Measurements from ENCODE around the gene CDC5L.
"Not testable (repeated sequence)": the region's sequence is repeated elsewhere in the genome, so short reads cannot be mapped to it uniquely, and the experiment has no call there.

CDC5L gene

DNA sequence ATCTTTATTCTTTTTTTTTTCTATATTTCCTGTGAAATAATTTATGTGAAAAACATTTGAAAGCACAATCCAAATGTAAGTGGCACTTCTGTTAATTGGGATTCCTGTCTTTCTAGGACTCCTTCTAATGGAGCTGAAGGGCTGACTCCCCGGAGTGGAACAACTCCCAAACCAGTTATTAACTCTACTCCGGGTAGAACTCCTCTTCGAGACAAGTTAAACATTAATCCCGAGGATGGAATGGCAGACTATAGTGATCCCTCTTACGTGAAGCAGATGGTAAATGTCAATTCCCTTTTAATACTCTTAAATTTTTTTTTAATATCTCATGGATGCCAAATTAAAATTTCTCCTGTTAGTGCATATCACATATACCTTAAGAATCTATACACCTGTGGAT lies 35.0 kb downstream of the CDC5L start:
- no peak for DNase-seq

DNA sequence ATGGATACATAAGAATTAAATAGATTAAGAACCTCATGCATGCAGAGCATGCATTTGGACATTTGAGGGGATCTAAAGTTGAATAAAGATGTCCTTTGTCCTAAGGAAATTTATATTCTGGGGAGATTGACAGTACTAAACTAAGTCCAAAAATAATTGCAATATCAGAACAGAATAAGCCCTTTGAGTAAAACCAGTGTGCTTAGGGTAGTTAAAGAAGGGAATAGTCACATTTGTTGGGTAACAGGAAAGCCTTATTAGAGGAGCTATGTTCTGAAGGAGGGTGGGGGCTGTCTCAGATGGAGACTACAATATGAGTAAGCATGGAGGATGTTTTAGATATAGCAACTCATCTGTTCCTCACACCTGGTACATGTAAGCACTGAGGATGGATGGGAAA lies 35.8 kb downstream of the CDC5L start:
- DNase-seq = no peak

DNA sequence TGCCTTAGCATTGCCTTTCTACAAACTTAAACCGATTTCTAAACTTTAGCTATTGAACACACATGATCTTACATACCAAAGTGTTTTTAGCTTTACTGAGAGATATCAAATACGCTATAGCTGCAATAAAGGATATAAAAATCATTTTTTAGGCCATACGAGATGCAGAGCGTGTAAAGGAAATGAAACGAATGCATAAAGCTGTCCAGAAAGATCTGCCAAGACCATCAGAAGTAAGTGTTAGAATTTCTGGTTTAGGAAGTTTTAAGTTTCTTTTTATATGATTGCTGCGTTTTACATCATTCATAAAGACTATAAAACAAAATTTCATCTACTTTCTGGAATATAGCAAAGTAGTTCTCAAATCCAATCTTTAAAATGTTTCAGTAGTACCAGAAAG lies 38.4 kb downstream of the CDC5L start:
- no peak for DNase-seq

DNA sequence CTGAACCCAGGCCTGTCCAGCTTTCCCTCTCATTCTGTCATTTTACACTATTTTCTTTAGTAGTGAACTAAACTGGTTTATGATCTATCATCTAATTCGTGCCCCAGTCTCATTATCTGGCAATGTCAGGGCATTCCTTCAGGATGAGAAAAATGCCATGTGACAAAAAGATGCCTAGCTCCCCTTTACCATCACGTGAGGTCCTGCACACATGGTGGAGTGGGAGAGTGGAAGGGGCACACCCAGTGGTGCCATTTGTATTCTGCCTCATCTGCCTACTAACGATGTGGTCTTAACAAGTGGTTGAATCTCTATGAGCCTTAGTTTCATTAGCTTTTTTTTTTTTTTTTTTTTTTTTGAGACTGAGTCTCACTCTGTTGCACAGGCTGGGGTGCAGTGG lies 41.2 kb downstream of the CDC5L start:
- DNase-seq = no peak

DNA sequence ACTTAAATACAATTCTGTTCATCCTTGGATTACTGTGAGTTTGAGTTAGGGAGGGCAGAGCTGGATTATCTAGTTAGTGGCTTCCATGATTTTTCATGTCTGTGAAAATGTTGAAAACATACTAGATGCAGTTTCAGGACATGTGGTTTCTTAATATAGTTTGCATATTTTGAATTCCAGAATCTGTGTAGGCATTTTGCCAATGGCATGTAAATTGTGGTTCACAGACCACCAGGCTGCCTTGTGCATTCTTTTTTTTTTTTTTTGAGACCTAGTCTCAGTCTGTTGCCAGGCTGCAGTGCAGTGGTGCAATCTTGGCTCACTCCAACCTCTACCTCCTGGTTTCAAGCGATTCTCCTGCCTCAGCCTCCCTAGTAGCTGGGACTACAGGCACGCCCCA lies 42.8 kb downstream of the CDC5L start:
- DNase-seq = no peak

DNA sequence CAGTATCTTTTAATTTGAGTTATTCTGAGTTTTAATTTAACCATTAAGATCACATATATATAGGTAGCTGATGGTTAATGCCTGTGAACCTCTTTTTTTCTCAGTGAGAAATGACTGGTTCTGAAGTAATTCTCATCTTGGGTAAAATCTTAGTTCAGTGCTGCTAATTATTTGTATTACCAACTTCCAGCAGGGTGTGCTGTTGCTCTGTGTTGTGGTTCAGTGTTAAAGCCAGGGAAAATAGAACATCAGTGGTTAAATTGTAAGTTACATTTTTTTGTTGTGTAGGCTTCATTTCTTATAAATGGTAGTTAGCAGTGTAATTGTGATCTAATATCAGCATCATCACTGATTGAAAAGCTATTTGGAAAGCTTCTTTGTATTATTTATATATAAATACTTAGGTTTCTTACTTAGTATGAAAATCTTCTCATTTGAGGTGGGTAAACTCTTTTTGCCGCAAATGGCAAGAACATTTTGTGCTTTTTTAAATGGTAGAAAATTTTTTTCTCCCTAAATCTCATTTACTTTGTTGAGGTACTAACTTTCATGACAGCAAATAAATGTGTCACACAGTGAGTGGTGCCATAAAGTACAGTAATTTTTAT lies 43.7 kb downstream of the CDC5L start:
- DNase-seq = peak in 3 of 5 donors; percentile 8 to 38 (median 32)

DNA sequence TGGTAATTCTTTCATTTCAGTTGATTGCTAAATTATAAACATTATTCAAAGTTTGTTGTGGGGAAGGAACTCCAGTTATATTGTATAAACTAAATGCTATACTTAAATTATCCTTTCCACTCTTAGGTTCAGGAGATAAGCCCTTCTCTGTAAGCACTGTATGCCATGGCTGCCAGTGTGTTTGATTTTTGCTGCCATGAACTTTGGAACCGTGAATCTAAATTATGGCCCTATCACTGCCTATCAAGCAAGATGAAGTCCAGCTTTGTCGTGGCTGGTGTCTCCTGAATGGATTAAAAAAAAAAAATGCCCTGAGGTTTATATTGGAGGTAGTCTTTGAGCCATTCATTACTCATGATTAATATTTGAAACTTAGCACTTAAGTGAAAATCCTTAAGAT lies 44.7 kb downstream of the CDC5L start:
- no peak for DNase-seq

DNA sequence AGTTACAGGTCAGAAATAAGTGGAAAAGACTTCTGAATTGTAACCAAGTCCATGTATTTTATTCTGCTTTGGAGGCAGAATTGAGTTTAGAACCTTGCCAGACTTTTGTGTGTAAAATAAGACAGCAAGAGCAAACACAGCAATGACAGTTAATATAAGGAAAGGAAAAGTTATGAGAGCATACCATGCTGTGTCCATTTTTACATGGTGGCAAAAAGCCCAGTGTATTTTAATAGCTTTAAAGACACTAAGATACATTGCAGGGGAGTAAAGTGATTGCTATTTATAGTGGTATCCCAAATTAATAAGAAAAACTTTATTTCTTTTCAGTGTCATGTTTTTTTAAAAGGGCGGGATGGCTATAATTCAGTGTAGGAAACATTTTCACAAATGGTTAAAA lies 45.2 kb downstream of the CDC5L start:
- DNase-seq = no peak

DNA sequence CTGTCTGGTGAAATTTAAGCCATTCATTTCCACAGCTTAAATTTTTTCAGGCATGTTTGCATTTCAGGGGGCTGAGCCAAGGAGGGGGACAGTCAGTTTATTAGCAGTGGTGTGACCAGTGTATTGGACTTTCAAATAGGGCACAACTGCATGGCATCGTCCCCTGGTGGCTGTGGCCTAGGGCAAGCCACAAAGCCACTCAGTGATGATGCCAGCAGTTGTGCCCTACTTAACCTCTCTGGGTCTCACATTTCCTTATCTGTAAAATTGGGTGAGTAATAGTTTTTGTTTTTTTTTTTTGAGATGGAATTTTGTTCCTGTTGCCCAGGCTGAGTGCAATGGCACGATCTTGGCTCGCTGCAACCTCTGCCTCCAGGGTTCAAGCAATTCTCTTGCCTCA lies 48.0 kb downstream of the CDC5L start:
- DNase-seq = no peak

DNA sequence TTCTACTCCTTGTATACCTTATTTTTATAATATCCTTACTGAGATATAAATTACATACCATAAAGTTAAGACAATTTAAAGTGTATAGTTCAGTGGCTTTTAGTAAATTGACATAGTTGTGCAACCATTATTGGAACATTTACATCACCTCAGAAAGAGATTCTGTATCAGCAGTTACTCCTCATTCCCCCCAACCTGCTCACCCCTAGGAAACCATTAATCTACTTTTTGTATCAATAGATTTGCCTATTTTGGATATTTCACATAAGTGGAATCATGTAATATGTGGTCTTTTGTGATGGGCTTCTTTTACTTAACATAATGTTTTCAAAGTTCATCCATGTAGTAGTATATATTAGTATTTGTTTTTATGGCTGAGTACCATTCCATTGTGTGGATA lies 51.3 kb downstream of the CDC5L start:
- DNase-seq = no peak

DNA sequence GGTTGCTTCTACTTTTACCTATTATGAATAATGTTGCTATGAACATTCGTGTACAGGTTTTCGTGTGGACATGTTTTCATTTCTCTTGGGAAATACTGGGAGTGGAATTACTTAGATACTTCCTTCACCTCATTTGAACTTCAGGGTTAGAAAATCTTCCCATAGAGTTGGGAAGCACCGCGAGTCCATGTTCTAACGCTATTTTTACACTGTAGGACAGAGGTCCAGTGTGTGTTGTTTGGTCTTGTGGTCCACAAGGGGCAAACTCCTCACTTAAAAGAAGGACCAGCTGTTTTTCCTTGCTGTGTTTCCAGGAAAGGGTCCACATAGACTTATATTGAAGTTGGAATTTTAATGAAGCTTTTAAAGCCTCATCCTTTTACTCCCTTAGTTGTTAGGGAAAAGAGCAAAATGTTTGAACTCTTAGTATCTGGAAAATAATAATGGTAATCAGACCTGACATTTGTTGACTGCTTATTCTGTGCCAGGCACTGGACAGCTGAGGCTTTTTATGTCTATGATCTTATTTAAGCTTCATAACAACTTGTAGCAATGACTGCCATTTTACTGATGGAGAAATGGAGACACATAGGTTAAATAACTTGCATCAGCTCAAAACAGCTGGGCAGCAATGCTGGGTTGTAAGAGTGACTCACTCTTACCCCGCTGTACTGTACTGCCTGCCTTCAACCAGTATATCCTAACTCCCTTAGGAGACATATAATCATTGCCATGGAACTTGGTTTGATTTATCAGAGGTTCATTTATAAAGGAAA lies 52.0 kb downstream of the CDC5L start:
- no peak for DNase-seq

DNA sequence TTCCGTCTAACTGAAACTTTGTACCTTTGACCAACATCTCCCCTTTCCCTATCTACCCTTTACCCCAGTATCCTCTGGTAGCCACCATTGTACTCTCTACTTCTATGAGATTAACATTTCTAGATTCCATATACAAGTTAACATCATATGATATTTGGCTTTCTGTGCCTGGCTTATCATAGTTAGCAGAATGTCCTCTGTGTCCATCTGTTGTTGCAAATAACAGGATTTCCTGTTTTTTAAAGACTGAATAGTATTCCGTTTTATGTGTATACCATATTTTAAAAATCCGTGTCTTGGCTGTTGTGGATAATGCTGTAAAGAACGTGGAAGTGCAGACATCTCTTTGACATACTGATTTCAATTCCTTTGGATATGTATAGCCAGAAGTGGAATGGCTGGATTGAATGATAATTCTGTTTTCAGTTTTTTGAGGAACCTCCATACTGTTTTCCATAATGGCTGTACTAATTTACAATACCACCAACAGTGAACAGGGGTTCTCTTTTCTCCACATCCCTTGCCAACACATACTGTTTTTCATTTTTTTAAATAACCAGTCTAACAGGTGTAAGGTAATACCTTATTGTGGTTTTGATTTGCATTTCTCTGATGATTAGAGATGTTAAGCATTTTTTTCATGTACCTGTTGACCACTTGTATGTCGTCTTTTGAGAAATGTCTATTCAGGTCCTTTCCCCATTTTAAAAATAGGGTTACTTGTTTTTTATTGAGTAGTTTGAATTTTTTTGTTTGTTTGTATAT lies 53.8 kb downstream of the CDC5L start:
- DNase-seq = no peak

DNA sequence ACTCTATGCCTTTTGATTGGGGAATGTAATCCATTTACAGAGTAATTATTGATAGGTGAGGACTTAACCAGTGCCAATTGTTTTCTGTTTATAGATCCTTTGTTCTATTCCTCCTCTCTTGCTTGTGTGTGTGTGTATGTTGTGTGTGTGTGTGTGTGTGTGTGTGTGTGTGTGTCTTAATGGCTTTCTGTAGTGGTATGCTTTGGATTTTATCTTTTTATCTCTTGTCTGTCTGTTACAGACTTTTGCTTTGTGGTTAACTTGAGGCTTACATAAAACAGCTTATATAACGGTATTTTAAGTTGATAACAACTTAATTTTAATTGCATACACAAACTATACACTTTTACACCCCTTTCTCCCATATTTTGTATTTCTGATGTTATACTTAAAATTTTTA lies 54.7 kb downstream of the CDC5L start:
- no peak for DNase-seq

DNA sequence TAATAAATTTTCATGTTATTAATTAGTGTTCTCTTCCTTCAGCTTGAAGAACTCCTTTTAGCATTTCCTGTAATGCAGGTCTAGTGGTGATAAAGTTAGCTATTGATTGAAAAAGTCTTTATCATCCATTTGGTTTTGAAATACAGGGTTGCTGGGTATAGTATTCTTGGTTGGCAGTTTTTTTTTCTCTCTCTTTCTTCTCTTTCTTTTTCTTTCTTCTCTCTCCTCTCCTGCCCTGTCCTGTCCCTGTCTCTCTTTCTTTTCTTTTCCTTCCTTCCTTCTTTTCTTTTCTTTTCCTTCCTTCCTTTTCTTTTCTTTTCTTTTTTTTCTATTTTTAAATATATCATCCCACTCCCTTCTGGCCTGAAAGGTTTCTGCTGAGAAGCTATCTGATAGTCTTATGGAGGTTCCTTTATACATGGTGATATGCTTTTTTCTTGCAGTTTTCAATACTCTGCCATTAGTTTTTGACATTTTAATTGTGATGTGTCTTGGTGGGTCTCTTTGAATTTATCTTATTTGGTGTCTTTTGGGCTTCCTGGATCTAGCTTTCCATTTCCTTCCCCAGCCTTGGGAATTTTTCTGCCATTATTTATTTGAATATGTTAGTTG lies 55.4 kb downstream of the CDC5L start:
- DNase-seq = no peak

DNA sequence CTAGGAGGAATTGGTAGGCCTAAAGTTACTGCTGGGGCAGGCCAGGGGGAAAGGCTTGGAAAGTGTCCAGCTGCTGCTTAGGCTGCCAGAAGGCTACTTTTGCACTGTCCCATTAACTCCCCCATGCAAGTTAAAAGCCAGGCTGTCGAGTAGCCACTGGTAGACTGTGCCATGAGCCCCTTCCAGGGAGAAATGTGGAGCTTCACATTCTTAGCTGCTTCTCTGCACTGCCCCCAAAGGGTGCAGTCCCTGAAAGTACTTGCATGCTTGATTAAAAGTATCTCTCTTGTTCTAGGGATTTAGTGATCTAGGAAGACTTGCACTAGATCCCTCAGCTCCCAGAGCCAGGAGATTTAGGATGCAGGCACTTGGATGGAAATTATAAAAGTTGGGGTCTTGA lies 57.3 kb downstream of the CDC5L start:
- no peak for DNase-seq

DNA sequence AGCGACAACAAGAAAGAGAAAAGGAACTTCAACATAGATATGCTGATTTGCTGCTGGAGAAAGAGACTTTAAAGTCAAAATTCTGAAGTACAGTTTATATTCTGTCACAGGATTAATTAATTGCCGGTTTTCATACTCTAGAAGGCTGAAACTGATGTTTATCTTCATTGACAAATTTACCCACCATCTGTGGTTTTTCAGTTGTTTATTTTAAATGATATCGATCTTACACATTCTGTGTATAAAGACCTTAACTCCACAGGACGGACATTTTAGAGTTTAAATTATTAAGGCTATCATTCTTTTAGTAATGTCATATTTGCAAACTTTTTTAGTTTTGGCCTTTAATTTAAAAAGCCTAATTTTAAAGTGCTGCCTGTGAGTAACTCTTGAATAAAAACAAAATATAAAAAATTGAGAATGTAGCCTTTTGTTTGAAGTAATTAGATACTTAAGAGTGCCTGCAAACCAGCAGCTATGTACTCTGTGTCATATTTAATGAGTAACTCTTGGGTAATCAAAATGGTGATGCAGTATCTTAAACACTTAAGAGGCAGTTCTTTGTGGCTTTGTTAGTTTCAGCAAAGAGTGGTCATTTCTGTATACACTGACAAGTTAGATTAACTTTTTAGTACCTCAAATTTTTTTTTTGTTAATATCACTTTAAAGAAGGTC lies 59.3 kb downstream of the CDC5L start:
- DNase-seq = no peak

DNA sequence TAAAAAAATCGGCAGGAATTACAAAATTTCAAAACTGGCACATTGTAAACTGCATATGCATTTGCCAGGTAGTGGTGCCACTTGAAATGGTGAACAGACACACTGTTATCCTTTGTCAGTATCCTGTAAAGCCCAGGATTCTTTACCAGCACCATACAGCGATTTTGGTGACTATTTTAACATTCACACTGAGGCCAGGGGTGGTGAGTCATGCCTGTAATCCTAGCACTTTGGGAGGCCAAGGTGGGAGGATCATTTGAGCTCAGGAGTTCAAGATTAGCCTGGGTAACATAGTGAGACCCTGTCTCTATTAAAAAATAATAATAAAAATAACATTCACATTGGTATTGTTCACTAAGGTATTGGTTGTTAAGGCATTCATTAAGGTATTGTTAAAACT lies 61.7 kb downstream of the CDC5L start:
- DNase-seq = not testable (repeated sequence)

DNA sequence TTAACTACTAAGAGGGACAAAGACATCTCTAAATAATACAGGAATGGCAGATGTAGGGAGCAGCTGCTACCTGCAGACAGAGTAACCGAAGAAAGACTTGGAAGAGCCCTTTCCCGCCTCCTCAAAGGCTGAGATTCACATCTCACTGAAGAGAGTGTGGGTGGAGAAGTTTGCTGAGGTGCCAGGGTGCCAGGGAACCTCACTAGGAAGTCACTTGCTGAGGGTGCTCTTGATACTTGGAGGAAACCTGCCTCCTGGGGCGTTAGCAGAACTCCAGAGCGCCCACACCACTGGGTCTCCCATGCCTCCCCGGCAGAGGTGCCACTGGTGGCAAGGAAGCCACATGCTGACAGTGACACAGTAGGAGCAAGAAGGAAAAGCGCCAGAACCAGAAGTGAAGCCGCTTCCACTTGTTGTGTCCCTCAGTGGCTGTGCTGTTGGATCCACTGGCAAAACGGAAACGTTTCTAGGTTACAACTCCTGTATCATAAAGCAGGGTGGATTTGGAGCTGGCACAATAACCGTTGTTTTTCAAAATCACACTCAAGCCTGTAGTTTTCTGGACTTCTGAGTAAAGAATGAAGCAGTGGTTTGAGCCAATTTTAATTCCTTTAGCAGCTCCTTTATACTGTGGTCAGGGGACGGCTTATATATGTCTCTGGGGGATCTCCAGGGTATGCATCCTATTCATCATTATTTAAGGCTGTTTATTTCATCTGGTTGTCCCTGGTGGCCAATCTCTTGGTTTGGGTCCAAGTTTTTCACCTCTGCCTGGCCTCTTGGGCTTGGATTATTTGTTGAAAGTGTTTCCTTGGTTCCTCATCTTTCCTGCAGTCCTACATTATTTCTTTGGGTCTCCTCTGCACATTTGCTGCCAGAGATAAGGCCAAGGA lies 64.5 kb downstream of the CDC5L start:
- no peak for DNase-seq

DNA sequence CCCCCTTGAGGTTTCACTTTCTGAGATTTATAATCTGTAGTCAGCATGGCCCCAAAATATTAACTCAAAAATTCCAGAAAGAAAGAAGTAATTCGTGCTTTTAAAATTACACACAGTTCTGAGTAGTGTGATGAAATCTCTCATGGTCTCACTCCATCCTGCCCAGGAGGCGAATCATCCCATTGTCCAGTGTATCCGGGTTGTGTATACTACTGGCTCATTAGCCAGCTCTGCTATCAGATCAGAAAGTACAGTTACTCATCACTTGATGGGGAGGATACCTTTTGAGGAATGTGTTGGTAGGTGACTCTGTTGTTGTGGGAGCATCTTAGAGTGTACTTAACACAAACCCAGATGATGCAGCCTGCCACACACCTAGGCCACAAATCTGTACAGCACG lies 65.2 kb downstream of the CDC5L start:
- no peak for DNase-seq

DNA sequence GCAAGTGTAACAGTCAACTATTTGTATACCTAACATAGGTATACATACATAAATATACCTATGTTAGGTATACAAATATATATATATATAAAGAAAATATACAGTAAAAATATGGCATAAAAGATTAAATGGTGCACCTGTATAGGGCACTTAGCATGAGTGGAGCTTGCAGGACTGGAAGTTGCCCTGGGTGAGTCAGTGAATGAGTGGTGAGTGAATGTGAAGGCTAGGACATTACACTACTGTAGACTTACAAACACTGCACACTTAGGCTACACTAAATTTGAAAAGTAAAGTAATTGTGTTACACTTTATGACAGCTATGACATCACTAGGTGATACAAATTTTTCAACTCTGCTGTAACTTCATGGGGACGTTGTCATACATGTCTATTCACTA lies 65.6 kb downstream of the CDC5L start:
- DNase-seq = no peak

DNA sequence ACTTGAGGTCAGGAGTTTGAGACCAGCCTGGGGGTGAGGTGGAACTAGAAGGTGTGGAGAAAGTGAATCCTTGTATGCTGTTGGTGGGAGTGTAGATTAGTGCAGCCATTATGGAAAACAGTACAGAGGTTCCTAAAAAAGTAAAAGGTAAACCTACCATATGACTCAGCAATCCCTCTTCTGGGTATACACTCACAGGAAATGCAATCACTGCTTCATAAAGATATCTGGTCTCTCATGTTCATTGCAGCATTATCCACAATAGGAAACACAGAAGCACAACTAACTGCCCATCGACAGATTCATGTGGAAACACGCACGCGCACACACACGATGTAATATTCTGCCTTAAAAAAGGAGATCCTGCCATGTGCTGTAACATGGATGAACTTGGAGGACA lies 66.7 kb downstream of the CDC5L start:
- no peak for DNase-seq
